Gastroesophageal sphincter (tissue), 4 donors: ENCODE data around the gene NEU2. TPM values are rescaled to one million over a fixed set of nuclear protein-coding genes. Genes with fewer than 3 reads are reported as not detected.

ENCODE experiments used
- ATAC-seq: fragments of 150-250 bp; one replicate; pipeline ENCODE4 v1.9.1; 2016; ENCODE audit warnings: mild to moderate bottlenecking, moderate library complexity
- H3K27ac ChIP-seq, 4 donors: fragments of 200-600 bp; sonication (generic) in 3 of 4; 1 replicate in 3 of 4; 2 replicates in 1 of 4; pipeline ENCODE4 v1.5.1; 2016 to 2019
- H3K27me3 ChIP-seq: fragments of 200-600 bp; sonication (generic); one replicate; pipeline ENCODE4 v1.5.1; 2019
- H3K36me3 ChIP-seq, 2 donors: fragments of 200-600 bp; sonication (generic); one replicate each; pipeline ENCODE4 v1.5.1; 2019; ENCODE audit warnings: control low read depth in 1 of 2
- H3K4me1 ChIP-seq, 3 donors: fragments of 200-600 bp; sonication (generic); 1 replicate in 2 of 3; 2 replicates in 1 of 3; pipeline ENCODE4 v1.5.1; 2016 to 2019; ENCODE audit warnings: control low read depth in 2 of 3
- H3K4me3 ChIP-seq, 2 donors: fragments of 200-600 bp; sonication (generic); one replicate each; pipeline ENCODE4 v1.5.1; 2019; ENCODE audit warnings: mild to moderate bottlenecking in 1 of 2, moderate library complexity in 1 of 2
- H3K9me3 ChIP-seq, 3 donors: fragments of 200-600 bp; sonication (generic); one replicate each; pipeline ENCODE4 v1.5.1; 2017 to 2019; ENCODE audit warnings: control low read depth in 2 of 3
- EP300 ChIP-seq: sonication (generic); formaldehyde crosslinking; IDR thresholded peaks from one replicate; pipeline ENCODE4 v1.6.1; 2017; ENCODE audit warnings: antibody characterized with exemption, mild to moderate bottlenecking
- POLR2A ChIP-seq, 2 donors: fragments of 450-650 bp; IDR thresholded peaks; one replicate each; pipeline ENCODE4 v1.6.1; 2017; ENCODE audit warnings: antibody characterized with exemption in 2 of 2, mild to moderate bottlenecking in 2 of 2, moderate library complexity in 1 of 2
- POLR2AphosphoS5 ChIP-seq: sonication (generic); formaldehyde crosslinking; IDR thresholded peaks from one replicate; pipeline ENCODE4 v1.6.1; 2017; ENCODE audit warnings: antibody characterized with exemption
- WGBS, 2 donors: methylation state at CpG; one replicate each; pipeline ENCODE4 v1.1.5; 2018; ENCODE audit warnings: low coverage in 1 of 2; 5-methylcytosine and 5-hydroxymethylcytosine counted together
- total RNA-seq, 4 donors: library from RNA; depleted of rRNA; stranded (reverse); fragments of >200 nt; gene quantifications; one replicate each; pipeline ENCODE4 v1.1.0, GENCODE V29; 2016
- TF ChIP-seq, protein P1 (sequence below), 4 experiments: fragments of 200-600 bp in 2 of 4; fragments of 450-650 bp in 2 of 4; sonication (generic) in 1 of 4; IDR thresholded peaks; one replicate each; pipeline ENCODE4 v1.5.1; 2017 to 2019; ENCODE audit warnings: antibody characterized with exemption in 4 of 4, mild to moderate bottlenecking in 2 of 4, moderate library complexity in 2 of 4

Gene NEU2
- total RNA-seq = not detected

DNA sequence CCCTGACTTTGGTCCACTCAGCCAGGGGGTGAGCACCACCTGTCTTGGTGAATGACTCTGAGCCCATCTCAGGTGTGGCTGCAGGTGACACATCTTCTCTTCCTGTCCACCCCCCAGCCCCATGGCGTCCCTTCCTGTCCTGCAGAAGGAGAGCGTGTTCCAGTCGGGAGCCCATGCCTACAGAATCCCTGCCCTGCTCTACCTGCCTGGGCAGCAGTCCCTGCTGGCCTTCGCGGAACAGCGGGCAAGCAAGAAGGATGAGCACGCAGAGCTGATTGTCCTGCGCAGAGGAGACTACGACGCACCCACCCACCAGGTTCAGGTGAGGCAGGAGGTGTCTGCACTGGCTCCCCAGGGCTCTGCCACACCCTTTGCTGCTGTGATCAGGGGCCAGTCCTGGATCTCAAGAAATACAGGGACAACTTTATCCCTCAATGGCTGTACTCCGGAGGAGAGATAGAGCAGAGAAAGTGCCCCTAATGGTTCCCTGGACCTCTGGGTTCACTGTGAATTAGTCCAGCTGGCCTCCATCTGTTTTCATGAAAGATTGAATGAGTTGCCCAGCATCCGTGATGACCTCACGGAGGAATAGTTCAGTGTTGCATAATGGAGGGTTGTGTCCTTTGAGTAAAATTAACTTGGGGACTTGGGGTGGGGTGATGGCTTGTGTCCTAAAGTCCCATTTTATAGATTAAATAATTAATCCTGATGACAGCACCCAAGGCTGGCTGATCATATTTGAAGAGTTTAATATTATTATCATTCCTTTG, at the start of gene NEU2:
Gene NEU2, plus strand, starts transcription at position 122 of the 770 bp plus-strand sequence. Its CDS starts 0 bp downstream, at position 122.
- ATAC-seq = no peak
- H3K9me3 ChIP-seq = no peaks in the 10 kb centered on the region
- TF ChIP-seq POLR2A (IDR thresholded peaks at IDR 0.05) (no peak), POLR2AphosphoS5 (no peak), EP300 (no peak)
- TF ChIP-seq, protein P1, sequence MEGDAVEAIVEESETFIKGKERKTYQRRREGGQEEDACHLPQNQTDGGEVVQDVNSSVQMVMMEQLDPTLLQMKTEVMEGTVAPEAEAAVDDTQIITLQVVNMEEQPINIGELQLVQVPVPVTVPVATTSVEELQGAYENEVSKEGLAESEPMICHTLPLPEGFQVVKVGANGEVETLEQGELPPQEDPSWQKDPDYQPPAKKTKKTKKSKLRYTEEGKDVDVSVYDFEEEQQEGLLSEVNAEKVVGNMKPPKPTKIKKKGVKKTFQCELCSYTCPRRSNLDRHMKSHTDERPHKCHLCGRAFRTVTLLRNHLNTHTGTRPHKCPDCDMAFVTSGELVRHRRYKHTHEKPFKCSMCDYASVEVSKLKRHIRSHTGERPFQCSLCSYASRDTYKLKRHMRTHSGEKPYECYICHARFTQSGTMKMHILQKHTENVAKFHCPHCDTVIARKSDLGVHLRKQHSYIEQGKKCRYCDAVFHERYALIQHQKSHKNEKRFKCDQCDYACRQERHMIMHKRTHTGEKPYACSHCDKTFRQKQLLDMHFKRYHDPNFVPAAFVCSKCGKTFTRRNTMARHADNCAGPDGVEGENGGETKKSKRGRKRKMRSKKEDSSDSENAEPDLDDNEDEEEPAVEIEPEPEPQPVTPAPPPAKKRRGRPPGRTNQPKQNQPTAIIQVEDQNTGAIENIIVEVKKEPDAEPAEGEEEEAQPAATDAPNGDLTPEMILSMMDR (IDR thresholded peaks at IDR 0.05) = no peak
- no peaks in the 10 kb centered on the region for H3K4me1 ChIP-seq
- H3K27me3 ChIP-seq = no peaks in the 10 kb centered on the region
- no peak within 1 kb of the TSS for H3K27ac ChIP-seq
- WGBS, 2 donors = 80 to 90% methylated on average over 2 to 3 of the region's 13 CpGs
- H3K4me3 ChIP-seq = no peak within 1 kb of the TSS
- H3K36me3 ChIP-seq = no peaks in the 10 kb centered on the region

DNA sequence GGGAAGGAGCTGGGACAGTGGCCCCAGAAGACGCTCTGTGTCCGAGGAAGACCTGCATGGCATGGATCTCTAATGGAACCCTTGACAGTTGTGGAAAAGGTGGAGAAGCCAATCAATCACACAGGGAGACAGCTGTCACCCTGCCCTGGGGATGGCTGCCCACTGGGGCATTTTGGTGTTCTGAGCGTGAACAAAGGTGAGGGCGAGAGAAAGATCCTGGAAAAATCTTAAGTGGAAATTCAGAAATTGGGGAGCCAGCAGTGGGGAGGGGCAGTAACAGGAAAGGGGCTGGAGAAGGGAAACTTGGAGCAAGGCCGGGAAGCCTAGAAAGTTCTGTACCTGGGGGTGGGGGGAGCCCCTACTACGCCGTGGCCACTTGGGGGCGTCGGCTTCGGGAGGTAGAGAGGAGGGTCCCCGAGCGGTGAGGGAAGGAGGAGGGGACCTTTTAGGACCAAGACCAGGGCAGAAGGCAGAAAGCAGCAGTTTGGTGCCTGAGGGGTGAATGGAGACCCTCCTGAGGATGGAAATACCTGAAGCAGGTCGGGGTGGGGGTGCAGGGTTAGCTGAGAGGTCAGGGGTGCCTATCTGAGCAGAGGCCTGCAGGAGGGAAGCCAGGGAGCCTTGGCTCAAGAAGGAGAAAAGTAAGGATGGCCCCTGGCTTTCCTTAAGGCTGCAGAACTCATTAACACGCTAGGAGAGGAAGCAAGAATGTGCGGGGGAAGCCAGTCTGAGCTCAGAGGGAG, 49.4 kb upstream of the NEU2 start:
- TF ChIP-seq, protein P1 (IDR thresholded peaks at IDR 0.05) = no peak
- TF ChIP-seq POLR2A (IDR thresholded peaks at IDR 0.05) = no peak
- no peak for TF ChIP-seq POLR2AphosphoS5
- TF ChIP-seq EP300 = no peak
- no peak overlapping the region for H3K27ac ChIP-seq
- peaks cover 0 to 13% (median 0%) of the 10 kb centered on the region in 3 donors for H3K9me3 ChIP-seq
- peaks cover 70% of the 10 kb centered on the region for H3K27me3 ChIP-seq
- 42% methylated on average over 10 to 11 of the region's 15 CpGs for WGBS, 2 donors
- H3K4me3 ChIP-seq = no peak overlapping the region
- peaks cover 0 to 2% (median 0%) of the 10 kb centered on the region in 3 donors for H3K4me1 ChIP-seq
- ATAC-seq = no peak
- no peaks in the 10 kb centered on the region for H3K36me3 ChIP-seq

DNA sequence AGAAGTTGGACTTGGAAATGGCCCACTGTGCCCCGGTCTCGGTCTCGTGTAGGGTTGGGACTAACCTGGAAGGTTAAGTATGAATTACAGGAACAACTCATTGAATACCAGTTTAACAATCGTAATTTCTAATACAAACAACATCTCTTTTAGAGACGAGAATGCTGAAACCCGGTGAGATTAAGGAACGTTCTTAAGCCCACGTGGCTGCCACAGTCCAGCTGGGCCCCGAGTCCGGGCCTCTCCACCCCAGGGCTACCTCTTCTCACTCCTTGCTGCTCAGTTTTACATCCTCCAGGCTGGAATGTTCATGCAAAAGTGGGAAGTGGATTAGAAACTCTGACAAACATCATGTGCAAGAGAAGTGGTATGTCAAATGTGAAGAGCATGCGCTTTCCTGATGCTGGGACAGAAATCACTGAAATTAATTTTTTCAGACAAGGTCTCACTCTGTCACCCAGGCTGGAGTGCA, 48.8 kb upstream of the NEU2 start:
- no peak for ATAC-seq
- Histone ChIP-seq H3K9me3 (peaks cover 0 to 13% (median 0%) of the 10 kb centered on the region in 3 donors), H3K4me3 (no peak overlapping the region), H3K4me1 (peaks cover 0 to 6% (median 0%) of the 10 kb centered on the region in 3 donors), H3K36me3 (no peaks in the 10 kb centered on the region), H3K27ac (no peak overlapping the region), H3K27me3 (peaks cover 67% of the 10 kb centered on the region)
- 43 to 59% methylated on average over 7 to 11 of the region's 11 CpGs for WGBS, 2 donors
- TF ChIP-seq, protein P1 (IDR thresholded peaks at IDR 0.05) = no peak
- no peak for TF ChIP-seq POLR2AphosphoS5
- no peak for TF ChIP-seq EP300
- TF ChIP-seq POLR2A (IDR thresholded peaks at IDR 0.05) = no peak

DNA sequence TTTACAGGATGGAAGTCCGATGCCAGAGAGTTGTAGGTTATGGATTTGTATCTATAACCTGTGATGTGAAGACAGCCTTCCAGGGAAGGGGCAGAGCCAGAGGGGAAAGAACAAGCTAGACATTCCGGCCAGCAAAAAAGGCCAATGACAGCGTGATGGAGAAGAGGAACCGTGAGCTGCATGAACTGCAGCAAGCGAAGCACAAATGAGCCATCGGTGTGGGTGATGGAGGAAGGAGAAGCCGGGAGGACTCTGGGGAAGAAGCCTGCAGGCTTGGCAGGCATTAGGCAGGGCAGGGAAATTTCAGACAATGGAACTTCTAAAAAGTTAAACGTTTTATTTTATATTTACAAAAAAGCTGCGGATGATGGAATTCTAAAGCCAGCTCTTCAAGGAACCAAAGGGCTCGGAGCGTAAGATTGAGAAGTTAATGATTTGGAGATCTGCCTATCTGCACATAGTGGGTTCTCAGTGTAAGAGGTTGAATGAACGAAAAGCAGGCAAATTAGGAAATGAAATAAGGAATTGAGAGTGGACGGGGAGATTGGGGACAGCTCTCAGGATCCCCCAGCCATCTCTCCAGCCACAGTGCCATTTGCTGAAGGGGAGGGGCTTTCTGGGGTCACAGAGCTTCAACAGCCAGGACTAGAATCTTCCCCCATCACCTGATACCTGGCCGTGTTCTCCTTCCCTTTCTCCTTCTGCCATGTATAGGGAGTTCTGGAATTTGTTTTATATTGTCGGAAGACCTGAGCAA, 47.8 kb upstream of the NEU2 start:
- H3K4me3 ChIP-seq = no peak overlapping the region
- peaks cover 0 to 6% (median 0%) of the 10 kb centered on the region in 3 donors for H3K4me1 ChIP-seq
- peaks cover 0 to 13% (median 0%) of the 10 kb centered on the region in 3 donors for H3K9me3 ChIP-seq
- ATAC-seq = no peak
- peaks cover 64% of the 10 kb centered on the region for H3K27me3 ChIP-seq
- 75 to 80% methylated on average over 13 to 15 of the region's 15 CpGs for WGBS, 2 donors
- no peak overlapping the region for H3K27ac ChIP-seq
- H3K36me3 ChIP-seq = no peaks in the 10 kb centered on the region
- TF ChIP-seq EP300 (no peak), POLR2AphosphoS5 (no peak), POLR2A (IDR thresholded peaks at IDR 0.05) (no peak)
- TF ChIP-seq, protein P1 (IDR thresholded peaks at IDR 0.05) = no peak
